ELF-1 (cell line): Measurements from ENCODE around the gene POU6F2.
"Not testable (repeated sequence)": the region's sequence is repeated elsewhere in the genome, so short reads cannot be mapped to it uniquely, and the experiment has no call there.

ENCODE experiments used
- DNase-seq: peaks from one replicate; pipeline ENCODE4 v3.0.0-alpha.2; 2016; ENCODE audit warnings: low read depth, low spot score

POU6F2 gene, protein sequence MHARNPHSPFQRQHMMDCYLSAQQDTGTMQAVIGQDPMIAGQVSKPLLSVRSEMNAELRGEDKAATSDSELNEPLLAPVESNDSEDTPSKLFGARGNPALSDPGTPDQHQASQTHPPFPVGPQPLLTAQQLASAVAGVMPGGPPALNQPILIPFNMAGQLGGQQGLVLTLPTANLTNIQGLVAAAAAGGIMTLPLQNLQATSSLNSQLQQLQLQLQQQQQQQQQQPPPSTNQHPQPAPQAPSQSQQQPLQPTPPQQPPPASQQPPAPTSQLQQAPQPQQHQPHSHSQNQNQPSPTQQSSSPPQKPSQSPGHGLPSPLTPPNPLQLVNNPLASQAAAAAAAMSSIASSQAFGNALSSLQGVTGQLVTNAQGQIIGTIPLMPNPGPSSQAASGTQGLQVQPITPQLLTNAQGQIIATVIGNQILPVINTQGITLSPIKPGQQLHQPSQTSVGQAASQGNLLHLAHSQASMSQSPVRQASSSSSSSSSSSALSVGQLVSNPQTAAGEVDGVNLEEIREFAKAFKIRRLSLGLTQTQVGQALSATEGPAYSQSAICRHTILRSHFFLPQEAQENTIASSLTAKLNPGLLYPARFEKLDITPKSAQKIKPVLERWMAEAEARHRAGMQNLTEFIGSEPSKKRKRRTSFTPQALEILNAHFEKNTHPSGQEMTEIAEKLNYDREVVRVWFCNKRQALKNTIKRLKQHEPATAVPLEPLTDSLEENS

DNA sequence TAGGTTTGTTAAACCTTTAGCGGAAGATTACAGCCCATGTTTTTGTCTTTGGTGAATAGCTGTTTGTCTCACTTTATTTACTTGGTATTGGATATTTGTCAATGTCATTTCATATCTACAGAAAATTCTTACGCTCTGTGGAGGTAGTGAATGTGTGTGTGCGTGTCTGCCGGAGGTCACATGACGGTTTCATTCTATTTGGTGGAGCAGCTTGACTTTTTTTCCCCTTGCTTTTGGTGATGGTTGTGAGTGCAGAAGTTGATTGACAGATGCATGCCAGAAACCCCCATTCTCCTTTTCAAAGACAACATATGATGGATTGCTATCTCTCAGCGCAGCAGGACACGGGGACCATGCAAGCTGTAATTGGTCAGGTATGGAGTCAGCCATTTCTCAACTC, at the start of gene POU6F2:
Gene POU6F2 (plus strand): TSS at position 225 of the 400 bp plus-strand sequence. CDS start 45 bp downstream, at position 270.
- no peak for DNase-seq

GRCh38 chr7:38928506-38928905, 49.2 kb upstream of the POU6F2 start:
- DNase-seq = no peak

- no peak for DNase-seq
These were observed 48.1 kb upstream of the POU6F2 start for GRCh38 chr7:38929460-38930171.

GRCh38 chr7:38932509-38933168, 45.1 kb upstream of the POU6F2 start:
- DNase-seq = peak; percentile 61

DNA sequence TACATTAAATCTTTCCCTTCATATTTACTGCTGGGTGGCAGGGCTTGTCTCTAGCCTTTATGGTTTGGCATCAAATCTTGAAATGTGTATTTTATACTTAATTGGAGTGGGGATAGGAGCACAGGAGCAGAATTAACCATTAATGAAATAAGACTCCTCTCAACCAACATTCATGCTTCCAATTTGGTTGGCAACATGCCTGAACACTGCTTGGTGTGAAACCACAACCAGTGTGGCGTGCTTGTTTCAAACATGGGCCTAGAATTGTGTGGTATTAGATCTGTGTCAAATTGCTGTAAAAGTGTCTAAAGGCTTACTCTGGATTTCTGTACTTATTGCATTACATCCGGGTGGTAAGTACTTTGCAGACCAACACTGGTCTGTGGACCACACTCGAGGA, 43.7 kb upstream of the POU6F2 start:
- no peak for DNase-seq

DNA sequence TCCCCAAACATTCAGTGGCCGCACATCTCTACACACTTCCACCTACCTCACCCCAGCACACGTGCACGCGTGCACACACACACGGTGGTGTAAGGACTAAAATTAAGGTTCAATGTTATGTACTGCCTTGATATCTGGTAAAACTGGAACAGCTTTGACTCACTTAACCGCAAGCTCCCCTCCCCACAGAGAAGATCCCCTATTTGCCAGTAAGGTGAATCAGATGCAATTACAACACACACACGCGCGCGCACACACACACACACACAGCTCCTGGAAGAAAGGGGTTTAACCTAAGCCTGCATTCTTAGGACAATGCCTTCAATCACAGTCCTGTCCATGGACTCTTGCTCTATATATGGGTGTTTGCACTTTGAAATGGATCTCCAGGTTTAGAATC, 43.2 kb upstream of the POU6F2 start:
- no peak for DNase-seq

GRCh38 chr7:38936641-38937040, 41.1 kb upstream of the POU6F2 start:
- no peak for DNase-seq

GRCh38 chr7:38938001-38938485, 39.7 kb upstream of the POU6F2 start:
- no peak for DNase-seq

DNA sequence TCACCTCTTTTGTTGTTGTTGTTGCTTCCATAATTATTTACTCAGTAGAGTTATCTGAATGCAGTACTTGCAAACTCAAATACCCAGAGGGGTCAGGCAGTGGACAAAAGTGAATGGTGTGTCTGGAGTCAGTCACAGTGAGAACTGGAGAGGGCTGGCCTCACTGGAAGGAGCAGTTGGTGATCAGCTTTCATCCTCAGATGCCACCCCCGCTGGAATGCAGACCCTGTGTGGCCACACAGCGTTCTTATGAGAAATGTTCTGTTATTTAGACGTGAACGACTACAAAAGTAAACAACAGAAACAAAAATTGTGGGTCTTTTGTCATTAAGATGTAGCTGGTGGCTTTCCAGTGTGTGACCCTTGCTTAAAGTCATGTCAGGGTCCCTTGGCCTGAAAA, 39.1 kb upstream of the POU6F2 start:
- DNase-seq = peak; percentile 31

DNA sequence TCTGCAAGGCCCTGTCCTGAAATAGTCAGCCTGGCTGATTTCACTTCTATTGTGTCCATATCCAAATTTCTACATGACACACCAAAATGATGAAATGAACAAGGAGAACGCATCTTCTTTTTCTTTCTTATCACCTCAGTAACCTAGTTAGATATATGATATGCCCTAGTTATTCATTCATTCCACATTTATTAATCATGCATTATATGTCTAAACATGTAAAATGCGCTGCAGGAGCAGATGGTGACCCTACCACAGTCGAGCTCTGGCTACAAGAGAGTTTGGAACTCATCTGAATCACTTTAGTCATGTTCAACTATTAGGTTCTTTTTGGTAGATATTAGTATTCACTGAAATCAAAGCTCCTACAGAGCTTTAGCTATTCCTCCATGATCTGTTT, 36.9 kb upstream of the POU6F2 start:
- no peak for DNase-seq

DNA sequence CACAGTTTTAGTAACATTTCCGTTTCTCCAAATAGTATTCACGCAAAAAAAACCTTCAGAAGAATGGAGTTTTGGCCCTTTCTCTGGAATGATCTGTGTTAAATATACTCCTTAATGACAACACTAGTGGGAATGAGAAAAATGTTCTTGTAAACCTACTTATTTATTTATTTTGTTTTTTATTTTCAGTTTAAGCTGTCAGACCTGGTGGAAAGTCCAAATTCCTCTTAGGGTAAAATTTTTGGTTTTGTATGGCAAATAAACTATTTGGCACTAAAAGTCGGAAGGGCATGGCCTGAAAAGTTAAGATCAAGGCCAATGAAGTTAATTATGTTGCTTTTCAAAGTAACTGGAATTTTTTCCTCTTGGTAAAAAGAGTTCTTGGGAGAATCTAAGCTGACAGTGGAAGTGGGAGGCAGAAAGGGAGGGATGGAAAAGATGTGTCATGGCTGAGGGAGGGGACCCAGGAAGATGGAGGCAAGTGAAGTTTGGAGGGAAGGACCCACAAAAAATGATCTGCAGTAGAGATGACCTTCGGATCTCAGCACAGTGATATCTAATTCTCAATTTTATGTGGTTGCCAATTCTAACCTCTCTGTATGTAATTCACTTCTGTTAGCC, 35.2 kb upstream of the POU6F2 start:
- no peak for DNase-seq

DNA sequence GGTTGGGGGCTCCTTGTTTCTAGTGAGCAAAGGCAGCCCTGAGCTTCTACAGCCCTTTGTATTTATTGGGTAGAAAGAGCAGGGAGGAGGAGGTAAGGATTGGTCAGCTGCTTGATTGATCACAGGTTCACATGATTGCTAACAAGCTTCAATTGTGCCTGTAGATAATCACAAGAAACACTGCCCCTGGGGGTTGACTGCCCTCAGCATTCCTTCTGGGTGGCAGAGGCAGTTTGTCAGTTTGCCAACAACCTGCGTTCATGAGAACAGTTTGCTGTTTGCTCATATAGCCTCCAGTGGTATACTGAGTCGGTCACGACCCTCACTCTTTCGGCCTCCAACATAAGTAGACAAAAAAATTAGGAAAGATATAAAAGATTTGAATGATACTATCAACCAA, 30.2 kb upstream of the POU6F2 start:
- DNase-seq = not testable (repeated sequence)

DNA sequence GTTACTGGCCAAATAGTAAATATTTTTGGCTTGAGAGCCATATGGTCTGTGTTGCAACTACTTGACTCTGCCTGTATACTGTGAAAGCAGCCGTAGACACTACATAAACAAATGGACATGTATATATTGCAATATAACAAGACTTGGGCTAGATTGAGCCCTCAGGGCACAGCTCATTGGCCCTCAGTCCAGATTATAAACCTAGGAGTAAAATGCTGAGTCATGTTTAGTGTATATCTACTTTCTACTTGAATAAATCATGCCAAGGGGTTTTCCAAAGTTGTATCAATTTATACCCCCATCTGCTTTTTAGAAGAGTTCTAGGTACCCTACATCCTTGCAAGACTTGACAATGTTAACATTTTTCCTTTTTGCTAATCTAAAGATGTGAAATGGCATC, 27.4 kb upstream of the POU6F2 start:
- no peak for DNase-seq

- DNase-seq = no peak
These were observed 26.5 kb upstream of the POU6F2 start for GRCh38 chr7:38951213-38951612.

DNA sequence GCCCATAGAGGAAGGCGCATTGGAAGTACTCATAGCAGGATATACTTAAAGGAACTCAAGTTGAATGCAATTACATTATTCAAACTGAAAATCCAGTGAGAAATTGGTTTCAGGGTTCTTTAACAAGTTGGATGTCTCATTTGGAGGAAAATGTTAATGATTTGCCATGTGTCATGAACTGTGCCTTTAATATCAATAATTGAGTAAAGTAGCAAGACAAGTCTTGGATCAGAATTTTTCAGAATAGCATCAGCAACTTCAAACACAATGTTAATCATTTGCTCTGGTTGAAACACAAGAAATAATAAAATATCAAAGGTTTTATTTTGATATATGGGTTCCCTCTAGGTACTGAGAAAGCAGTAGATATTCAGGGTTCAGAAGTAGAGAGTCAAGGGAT, 24.5 kb upstream of the POU6F2 start:
- no peak for DNase-seq

GRCh38 chr7:38953971-38954370, 23.7 kb upstream of the POU6F2 start:
- no peak for DNase-seq

DNA sequence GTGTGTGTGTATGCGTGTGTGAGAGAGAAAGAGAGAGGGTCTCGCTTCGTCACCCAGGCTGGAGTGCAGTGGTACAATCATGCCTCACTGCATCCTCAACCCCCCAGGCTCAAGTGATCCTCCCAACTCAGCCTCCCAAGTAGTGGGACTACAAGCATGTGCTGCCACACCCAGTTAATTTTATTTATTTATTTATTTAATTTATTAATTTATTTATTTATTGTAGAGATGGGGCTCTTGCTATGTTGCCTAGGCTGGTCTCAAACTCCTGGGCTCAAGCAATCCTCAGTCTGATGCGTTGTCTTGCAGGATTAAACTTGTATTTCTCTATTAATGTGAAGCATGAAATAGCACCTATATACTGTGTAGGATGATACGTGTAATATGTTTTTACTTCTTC, 21.8 kb upstream of the POU6F2 start:
- DNase-seq = no peak

- no peak for DNase-seq
These were observed 15.7 kb upstream of the POU6F2 start for GRCh38 chr7:38962028-38962427.

- no peak for DNase-seq
These were observed 12.8 kb upstream of the POU6F2 start for GRCh38 chr7:38964921-38965320.

GRCh38 chr7:38973760-38974159, 3.9 kb upstream of the POU6F2 start:
- DNase-seq = no peak

- peak; percentile 50 for DNase-seq
These were observed 1.7 kb upstream of the POU6F2 start for GRCh38 chr7:38975944-38976392.
